Measurements from ENCODE around the gene C11orf21.
A peak's percentile ranks its signal among the peaks of the same experiment; 100 is the strongest.

Gene C11orf21

DNA sequence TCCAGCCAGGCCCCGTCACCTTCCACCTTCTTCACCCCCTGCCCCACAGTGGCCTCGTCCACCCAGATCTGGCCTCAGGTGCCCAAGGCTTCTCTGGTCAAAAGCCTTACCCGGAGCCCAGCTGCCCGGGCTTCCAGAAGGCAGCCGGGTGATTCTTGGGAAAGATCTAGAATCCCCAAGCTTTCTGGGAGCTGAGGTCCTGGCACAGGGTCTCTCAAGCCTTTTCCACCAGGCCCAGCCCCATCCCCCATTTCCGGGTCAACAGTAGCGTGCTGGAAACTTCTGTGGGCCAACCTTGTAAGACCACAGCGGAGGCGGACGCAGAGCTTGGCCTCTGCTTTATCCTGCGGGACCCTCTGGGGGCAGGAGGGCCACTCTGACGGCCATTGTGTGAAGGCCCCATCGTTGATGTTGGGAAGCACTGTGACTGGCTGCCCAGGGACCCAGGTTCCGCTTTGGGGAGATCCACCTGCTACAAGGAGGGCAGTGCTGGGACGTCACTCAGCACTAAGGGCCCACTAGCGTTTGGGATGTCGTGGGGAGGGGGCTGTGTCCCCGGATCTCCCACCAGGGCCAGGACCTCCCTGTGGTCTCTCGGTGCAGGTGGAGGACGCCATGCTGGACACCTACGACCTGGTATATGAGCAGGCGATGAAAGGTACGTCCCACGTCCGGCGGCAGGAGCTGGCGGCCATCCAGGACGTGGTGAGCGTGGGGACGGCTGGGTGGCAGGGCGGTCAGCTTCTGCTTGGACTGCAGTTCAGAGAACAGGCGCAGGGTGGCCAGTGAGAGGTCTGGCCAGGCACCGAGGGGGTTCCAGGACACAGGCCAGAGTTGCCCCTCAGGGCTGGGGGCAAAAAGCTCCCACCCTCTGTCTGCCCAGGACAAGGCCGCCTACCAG is 11.6 kb upstream of the C11orf21 start:
- TF ChIP-seq, protein P1, sequence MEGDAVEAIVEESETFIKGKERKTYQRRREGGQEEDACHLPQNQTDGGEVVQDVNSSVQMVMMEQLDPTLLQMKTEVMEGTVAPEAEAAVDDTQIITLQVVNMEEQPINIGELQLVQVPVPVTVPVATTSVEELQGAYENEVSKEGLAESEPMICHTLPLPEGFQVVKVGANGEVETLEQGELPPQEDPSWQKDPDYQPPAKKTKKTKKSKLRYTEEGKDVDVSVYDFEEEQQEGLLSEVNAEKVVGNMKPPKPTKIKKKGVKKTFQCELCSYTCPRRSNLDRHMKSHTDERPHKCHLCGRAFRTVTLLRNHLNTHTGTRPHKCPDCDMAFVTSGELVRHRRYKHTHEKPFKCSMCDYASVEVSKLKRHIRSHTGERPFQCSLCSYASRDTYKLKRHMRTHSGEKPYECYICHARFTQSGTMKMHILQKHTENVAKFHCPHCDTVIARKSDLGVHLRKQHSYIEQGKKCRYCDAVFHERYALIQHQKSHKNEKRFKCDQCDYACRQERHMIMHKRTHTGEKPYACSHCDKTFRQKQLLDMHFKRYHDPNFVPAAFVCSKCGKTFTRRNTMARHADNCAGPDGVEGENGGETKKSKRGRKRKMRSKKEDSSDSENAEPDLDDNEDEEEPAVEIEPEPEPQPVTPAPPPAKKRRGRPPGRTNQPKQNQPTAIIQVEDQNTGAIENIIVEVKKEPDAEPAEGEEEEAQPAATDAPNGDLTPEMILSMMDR (IDR thresholded peaks at IDR 0.05; ENCODE audit: control insufficient read depth, insufficient read depth, low read depth, low read length, missing control alignments), result no peak
- no peak overlapping the region for H3K4me3 ChIP-seq (ENCODE audit: control insufficient read depth, low read depth, low read length)
- no peak for DNase-seq (ENCODE audit: low read depth)

DNA sequence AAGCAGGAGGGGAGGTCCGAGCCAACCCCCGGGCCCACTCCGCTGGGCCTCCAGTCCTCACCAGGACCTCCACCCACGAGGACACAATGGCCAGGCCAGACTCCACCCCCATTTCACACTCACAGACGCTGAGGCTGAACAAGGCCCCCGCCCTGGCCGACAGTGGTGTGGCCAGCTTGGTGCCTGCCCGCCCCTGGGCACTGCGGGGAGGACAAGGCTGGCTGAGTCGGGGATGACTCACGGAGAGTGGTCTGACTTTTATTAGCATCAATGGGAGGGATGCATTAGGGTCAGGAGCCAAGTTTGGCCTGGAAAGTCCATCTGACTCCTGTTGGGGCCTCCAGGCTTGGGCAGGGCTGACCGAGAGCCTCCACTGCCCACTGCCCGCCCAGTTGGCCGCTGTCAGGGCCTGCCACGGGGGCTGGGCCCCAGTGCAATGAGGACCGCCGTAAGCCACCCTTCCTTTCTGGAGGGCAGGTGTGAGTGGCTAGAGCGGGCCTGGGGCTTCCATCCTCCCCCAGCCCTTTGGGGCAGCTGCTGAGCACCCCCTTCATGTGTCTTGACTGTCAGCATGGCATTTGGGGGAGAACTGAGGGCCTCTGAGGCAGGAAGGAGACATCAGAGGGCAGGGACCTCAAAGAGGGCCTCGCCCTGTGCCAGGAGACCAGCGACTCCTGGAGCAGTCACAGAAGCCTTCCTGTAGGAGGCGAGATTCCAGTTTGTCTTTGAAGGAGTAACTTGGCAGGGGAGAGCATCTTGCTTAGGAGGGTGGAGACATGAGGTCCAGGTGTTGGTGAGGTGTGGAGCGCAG is 10.7 kb upstream of the C11orf21 start:
- no peak overlapping the region for H3K4me3 ChIP-seq (ENCODE audit: control insufficient read depth, low read depth, low read length)
- peak; percentile 14 for DNase-seq (ENCODE audit: low read depth)
- TF ChIP-seq, protein P1 (IDR thresholded peaks at IDR 0.05; ENCODE audit: control insufficient read depth, insufficient read depth, low read depth, low read length, missing control alignments), result no peak

DNA sequence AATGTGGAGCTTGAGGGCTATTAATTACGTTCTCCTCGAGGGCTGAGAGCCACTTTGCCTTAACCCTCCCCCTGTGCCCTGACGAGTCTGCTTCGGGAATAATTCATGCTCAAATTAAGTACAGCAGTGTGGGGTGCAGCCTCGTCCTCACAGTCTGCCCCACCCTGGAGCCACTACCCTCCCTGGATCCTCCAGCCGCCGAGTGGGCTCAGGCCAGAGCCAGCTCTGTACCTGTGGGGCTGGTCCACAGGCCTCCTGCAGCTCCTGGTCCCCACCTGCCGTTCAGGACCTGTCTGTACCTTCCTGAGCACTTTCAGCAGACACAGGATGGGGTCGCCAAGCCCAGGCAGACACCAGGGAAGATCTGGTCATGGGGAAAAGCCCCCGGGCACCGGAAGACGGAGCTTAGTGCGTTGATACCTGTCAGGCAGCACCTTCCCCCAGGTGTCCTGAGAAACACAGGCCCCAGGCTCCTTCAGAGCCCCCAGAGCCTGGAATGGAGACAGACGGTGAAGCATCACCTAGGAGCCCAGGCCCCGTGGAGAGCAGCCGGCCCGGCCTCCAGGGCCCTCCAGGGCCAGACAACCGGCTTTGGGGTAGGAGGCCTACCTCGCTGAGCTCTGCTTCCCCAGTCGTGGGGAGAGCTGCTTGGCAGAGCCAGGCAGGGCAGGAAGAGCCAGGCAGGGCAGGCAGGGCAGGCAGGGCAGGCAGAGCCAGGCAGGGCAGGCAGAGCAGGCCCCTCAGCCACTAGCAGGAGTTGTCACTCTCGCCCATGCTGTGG is 9.8 kb upstream of the C11orf21 start:
- TF ChIP-seq, protein P1 (IDR thresholded peaks at IDR 0.05; ENCODE audit: control insufficient read depth, insufficient read depth, low read depth, low read length, missing control alignments), result no peak
- DNase-seq (ENCODE audit: low read depth), result no peak

GRCh38 chr11:2310786-2311352 is 9.2 kb upstream of the C11orf21 start:
- DNase-seq (ENCODE audit: low read depth), result no peak
- TF ChIP-seq, protein P1 (IDR thresholded peaks at IDR 0.05; ENCODE audit: control insufficient read depth, insufficient read depth, low read depth, low read length, missing control alignments), result no peak
- H3K4me3 ChIP-seq (ENCODE audit: control insufficient read depth, low read depth, low read length), result no peak overlapping the region

More for the DNA sequence above, 9.8 kb upstream of the C11orf21 start:
- H3K4me3 ChIP-seq (ENCODE audit: control insufficient read depth, low read depth, low read length), result no peak overlapping the region

- no peak overlapping the region for H3K4me3 ChIP-seq (ENCODE audit: control insufficient read depth, low read depth, low read length)
- no peak for DNase-seq (ENCODE audit: low read depth)
- TF ChIP-seq, protein P1 (IDR thresholded peaks at IDR 0.05; ENCODE audit: control insufficient read depth, insufficient read depth, low read depth, low read length, missing control alignments), result no peak
Measured at GRCh38 chr11:2310073-2310785, 8.5 kb upstream of the C11orf21 start.
